Stimulated activated CD8-positive, alpha-beta memory T cell treated with anti-CD3 and anti-CD28 coated beads, Interleukin-4, amount 100 ng/mL, for 4 hours (primary cell): Measurements from ENCODE around the gene RBPJ.
A peak's percentile ranks its signal among the peaks of the same experiment; 100 is the strongest.
"Not testable (repeated sequence)": the region's sequence is repeated elsewhere in the genome, so short reads cannot be mapped to it uniquely, and the experiment has no call there.

Experiments
- DNase-seq, 2 donors: peaks; one replicate each; pipeline ENCODE4 v3.0.0-alpha.2; 2020; ENCODE audit warnings: low read depth in 2 of 2, low spot score in 1 of 2

RBPJ gene

GRCh38 chr4:26372076-26372475, 51.3 kb downstream of the RBPJ start:
- no peak for DNase-seq

- DNase-seq, result peak in 1 of 2 donors; percentile 1
These were observed 51.8 kb downstream of the RBPJ start for GRCh38 chr4:26372525-26373172.

DNA sequence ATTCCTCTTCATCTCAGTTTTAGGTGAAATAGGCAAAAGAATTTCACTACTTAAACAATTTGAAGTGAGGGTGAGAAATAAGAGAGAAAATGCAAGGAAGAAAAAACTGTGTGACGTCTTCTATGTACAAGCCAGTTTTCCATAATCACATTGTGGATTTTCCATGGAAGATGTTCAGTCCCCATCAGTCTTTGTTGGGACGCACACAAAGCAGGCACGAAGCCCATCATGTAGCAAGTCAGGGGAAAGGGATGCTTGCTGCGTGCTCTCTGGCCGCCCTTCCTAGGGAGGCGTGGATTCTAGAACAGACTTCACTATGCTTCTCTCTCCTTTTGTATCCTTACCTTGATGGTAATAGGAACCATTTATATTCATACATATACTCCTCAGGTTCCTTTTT, 54.7 kb downstream of the RBPJ start:
- DNase-seq, result no peak

GRCh38 chr4:26377328-26378311, 56.8 kb downstream of the RBPJ start:
- no peak for DNase-seq

- no peak for DNase-seq
These were observed 59.0 kb downstream of the RBPJ start for GRCh38 chr4:26379837-26380236.

DNA sequence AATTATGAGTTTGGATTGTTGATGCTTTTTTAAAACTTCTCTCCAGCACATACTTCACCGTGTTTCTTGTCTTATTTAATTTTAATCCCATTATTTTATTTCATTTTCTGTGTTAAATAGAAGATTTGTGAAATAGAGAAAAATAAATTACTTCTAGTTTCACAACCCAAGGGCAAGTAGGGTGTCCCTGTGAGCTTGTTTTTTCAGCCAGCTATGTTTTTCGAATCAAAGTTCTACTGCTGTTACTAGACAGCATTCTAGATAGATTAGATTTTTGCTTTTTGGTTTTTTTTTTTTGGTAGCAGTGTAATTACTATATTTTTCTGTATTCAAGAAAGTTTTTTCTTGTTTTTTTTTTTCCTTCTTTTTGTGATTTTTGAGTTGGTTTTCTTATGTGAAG, 59.9 kb downstream of the RBPJ start:
- DNase-seq, result no peak

DNA sequence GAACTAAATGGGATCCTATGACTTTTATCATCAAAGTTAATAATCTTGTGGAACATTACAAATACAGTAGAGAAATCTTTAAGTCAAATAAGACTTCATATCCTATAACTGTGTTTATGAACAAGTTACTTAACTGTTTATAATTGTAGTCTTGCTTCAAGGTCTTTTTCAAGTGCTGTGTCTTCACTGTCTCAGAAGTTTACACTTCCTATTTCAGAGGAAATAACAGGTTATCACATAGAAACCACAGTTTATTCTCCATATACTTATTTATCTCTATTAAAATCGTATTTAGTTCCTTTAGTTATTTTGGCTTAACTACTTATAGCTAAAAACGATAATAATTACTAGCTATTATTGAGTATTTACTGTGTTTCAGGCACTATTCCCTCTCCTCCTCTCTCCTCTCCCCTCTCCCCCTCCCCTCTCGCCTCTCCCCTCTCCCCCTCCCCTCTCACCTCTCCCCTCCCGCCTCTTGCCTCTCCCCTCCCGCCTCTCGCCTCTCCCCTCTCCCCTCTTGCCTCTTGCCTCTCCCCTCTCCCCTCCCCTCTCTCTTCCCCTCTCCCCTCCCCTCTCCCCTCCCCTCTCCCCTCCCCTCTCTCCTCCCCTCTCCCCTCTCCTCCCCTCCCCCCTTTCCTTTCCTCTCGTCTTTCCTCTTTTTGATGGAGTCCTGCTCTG, 63.7 kb downstream of the RBPJ start:
- DNase-seq, result no peak

DNA sequence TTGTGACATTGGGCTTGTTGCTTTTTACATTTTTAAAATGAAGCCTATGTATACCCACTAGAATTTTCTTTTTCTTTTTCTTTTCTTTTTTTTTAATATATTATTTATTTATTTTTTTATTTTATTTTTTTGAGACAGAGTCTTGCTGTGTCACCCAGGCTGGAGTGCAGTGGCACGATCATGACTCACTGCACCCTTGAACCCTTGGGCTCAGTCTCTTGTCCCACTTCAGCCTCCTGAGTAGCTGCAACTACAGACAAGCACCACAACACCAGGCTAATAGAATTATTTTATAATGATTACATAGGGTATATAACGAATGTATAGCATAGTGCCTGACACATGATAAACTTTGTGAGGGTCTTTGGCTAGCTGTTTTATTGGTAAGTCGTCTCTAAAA, 64.9 kb downstream of the RBPJ start:
- no peak for DNase-seq

- no peak for DNase-seq
These were observed 65.6 kb downstream of the RBPJ start for GRCh38 chr4:26386386-26386785.

DNA sequence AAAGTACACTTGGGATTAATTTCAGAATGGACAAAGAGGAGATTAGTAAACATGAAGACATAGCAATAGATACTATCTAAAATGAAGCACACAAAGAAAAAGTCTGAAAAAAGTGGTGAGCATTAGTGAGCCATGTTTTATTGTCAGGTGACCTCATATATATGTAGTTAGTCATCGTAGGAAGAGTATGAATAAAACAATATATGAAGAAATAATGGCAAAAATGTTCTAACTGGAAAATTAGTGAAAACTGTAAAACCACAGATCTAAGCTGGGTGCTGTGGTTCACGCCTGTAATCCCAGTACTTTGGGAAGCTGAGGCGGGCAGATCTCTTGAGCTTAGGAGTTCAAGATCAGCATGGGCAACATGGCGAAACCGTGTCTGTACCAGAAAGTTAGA, 67.9 kb downstream of the RBPJ start:
- no peak for DNase-seq

DNA sequence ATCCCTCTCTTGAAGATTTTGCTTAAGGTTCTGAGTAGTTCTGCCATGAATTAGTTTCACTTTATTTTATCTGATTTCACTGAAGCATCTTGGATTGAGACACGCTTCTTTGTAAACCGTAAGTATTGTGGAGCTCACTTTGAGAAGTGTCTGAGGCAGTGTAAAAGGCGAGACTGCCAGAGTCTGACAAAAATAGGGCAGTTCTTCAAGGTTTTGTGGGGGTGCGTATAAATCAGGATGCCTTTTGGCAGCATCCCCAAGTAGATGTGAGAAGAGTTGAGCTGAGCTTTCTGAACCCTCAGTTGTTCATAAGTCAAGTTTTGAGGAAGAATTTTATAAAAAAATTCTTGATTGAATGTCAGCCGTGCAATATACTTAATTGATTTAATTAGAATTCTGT, 76.3 kb downstream of the RBPJ start:
- no peak for DNase-seq

DNA sequence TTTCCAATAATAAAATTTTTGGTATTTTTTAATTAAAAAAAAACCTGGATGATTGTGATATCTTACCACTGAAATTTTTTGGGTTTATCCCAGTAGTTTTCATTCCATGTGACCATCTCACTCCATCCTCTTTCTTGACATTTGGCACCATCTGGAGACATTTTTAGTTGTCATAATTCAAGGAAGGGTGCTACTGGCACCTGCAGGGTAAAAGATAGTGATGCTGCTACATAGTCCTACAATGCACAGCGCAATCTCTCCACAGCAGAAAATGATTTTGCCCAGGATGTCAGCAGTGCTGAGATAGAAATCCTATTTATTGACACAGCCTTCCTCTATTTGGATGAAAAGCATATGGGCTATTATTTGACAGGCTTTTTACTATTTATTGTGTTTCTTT, 79.3 kb downstream of the RBPJ start:
- DNase-seq, result no peak

DNA sequence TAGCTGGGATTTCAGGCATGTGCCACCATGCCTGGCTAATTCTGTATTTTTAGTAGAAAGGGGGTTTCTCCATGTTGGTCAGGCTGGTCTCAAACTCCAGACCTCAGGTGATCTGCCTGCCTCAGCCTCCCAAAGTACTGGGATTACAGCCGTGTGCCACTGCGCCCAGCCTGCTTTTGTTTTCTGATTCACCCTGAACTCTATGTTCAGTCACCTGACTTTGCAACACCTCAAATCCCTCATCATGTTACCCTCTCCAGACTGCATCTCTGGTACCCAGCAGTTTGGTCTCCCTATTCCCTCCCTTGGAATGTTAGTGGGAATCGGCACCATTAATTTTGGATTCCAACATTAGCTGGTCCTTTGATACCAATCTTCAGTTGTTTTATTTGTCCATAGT, 81.2 kb downstream of the RBPJ start:
- DNase-seq, result not testable (repeated sequence)

DNA sequence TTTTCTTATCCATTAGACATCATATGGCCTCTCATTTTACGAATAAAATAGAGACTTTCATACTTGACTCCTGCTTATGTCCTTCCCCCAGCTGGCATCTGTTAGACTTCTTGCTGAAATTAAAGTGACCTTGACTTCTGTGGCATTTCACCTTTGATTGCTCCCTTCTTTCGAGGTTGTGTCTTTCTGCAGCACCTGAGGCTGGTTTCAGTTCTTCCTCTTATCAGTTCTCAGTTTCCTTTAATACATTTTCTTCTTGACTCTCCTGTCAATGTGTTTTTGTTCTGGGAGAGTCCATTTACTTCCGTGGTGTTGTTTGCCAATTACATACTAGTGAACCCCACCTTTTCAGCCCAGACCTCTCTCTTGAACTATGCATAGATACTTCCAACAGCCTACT, 81.6 kb downstream of the RBPJ start:
- no peak for DNase-seq

DNA sequence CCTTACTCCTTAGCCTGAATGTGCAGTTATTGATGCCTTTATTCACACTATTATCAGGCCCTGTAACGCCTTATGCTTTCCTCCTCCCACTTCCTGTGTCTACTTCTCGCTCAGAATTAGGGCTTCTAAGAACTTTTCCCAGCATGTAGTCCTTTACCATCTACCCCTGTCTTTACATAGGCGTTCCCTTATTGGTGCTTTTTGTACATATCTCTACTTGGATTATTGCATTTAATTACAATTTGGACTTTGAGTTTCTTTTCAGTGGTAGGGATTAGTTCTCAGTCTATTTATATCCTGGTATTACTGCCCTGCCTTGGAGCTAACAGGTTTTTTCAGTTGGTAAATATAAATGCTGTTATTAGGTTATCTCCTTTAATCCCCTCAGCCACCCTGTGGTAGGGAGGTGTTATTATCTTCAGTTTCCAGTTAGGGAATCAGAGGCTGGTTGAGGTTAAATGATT, 84.0 kb downstream of the RBPJ start:
- DNase-seq, result no peak

DNA sequence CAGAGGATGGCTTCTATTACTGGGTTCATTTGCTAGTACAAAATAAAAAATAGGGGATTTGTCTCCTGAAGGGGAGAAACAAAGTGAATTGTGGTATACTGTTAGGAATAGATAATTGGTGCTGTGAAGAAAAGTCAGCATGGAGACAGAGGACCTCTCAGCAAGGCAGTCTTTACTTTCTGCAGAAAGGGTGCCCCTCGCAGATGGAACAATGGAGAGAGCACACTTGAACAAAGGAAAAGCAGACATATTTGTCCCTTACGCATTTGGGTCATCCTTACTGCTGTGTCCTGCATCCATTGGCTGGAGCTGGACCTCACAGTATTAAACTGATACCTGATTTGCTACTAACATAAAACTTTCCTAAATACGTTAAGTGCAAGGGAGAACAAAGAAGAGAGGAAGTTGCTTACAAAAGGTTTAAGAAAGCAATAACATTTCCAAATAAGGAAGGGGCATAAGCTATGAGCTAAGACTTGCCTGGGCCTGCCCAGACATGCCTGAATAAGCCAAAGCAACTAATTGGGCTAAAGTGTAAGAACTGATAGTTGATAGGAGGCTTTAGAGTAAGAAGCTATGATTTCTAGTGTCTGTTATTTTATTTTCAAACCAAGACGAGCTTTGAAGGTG, 85.6 kb downstream of the RBPJ start:
- DNase-seq, result no peak

DNA sequence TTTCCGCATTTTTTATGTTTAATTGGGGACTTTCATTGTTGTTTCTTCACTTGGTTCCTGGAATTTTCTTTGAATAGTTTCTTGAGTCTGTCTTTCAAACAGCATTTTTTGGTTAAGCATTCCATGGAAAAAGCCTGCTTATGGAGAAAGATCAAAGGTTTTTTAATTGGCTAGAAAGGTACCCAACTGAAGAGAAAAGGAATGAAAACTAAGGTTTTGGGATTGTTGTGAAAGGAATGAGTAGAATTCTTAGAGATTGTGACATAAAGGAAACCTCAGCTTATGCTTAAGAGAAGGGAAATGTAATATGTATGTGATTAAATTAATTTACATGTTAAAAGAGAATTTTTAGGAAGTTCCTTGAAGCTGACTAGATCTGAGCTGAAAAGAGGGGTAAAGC, 86.7 kb downstream of the RBPJ start:
- DNase-seq, result no peak

DNA sequence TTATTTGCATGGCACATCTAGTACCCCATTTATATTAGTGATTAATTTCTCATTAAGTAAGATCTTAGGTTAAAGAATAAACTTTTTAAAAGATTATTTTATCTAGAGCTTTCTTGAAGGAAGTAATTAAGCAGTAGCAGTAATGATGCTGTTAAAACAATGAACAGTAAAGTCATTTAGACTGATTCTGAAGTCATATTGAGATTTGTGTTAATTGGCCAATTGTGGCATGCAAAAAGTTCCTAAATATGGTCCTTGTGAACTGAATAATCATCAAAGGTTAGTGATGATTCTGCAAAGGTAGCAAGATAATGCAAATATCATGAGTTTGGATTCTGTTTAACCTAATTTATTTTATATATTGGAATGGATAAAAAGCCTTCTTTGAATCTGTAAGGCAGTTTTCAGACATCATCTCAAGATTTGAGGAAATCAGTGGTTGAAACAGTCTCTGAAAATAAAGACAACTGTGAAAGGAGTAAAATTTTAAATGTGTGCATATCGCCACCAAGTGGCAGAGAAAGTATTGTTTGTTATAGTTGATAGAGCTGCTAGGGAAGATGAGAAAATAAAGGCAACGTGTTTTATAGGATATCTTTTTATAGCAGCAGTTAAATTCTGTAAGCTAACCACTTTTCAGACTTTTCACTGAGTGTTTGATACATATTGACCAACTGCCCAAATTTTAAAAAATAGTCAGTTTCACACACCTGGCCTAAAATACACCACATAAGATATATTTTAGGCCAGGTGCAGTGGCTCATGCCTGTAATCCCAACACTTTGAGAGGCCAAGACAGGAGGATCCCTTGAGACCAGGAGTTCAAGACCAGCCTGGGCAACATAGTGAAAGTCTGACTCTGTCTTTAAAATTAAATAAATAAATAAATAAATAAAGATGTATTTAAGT, 89.8 kb downstream of the RBPJ start:
- DNase-seq, result no peak

DNA sequence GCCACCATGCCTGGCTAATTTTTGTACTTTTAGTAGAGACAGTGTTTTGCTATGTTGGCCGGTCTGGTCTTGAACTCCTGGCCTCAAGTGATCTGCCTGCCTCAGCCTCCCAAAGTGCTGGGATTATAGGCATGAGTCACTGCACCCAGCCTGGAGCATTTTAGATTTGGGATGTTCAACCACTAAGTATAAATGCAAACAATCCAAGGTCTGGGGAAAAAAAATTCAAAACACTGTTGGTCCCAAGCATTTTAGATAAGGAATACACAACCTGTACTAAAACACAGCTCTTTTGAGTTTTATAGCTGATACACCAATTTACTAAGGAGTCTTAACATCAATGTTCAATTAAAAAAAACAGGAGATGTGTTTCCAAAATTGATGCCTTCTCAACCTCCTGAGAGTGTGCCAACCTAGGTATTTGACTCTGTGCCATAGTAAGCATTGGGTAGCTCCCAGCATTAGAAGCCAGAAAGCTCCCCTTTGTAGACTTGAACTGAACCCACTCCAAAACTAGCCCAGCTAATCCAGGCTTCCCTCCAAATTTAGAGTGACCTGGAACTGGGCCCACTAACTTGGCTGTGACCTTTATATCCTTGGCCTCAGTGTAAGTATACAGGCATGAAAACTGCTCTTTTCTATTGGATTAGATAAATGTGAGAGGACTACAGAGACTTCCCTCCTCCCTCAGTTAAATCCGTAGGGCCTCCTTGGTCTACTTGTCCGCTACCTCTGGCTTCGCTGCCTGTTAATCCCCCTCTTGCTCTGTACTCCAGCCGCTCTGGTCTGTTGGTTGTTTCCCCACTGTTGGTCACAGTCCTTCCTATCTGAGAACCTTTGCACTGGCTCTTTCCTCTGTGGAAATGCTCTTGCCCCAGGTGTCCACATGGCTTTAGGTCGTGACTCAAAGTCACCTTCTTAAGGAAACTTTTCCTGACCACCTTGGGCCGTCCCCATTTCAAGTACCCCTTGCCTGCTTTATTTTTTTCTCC, 91.9 kb downstream of the RBPJ start:
- DNase-seq, result no peak
